CD4-positive, alpha-beta T cell treated with Interleukin-4 for 1 hour (primary cell): Measurements from ENCODE around the gene UTP4.
"Not testable (repeated sequence)": the region's sequence is repeated elsewhere in the genome, so short reads cannot be mapped to it uniquely, and the experiment has no call there.

Experiments
- DNase-seq, 2 donors: peaks; one replicate each; pipeline ENCODE4 v3.0.0-alpha.2; 2020 to 2022

The UTP4 gene

DNA sequence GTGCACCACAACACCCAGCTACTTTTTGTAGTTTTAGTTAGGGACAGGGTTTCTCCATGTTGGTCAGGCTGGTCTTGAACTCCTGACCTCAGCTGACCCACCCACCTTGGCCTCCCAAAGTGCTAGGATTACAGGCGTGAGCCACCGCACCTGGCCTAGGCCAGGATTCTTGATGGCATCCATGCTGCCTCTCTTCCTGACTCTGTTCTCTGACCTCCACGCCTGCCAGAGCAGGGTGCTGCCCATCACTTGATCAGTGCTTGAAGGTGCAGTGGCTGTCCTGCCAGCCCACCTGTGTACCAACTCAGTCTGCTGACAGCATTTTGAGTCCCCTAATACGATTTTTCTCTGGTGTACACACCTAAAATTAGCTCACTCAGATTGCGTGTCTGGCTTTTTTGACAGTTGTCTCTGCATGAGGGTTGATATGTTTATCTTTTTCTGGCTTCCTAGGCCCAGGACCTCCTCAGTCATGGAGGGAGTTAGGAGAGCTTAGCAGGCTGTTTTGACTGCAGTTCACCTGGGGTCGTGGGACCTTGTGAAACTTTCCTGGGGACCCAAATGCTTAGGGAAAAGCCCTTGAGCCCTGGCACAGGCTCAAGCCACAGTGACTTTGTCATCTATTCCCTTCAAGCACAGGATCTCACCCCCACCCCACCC is 21.1 kb upstream of the UTP4 start:
- no peak for DNase-seq

DNA sequence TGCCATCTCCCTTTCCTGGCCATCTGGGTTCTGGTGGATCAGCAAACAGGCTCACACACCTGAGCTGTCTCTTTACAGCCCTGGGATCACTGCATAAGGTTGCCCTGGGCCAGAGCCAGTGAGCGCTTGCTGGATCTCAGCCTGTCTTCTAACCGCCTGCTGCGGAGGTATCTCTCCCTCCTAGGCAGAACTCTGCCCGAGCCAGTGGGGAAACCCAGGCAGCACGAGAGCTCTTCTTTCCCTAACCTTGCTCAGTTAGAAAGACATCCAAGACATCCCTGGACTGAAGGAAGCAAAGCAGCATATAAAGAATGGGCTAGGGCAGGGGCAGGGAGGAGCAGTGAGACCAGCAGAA is 20.6 kb upstream of the UTP4 start:
- no peak for DNase-seq

- DNase-seq, result peak in 1 of 2 donors; percentile 35
These were observed 19.9 kb upstream of the UTP4 start for GRCh38 chr16:69112285-69113129.

GRCh38 chr16:69113216-69113615 is 19.2 kb upstream of the UTP4 start:
- no peak for DNase-seq

DNA sequence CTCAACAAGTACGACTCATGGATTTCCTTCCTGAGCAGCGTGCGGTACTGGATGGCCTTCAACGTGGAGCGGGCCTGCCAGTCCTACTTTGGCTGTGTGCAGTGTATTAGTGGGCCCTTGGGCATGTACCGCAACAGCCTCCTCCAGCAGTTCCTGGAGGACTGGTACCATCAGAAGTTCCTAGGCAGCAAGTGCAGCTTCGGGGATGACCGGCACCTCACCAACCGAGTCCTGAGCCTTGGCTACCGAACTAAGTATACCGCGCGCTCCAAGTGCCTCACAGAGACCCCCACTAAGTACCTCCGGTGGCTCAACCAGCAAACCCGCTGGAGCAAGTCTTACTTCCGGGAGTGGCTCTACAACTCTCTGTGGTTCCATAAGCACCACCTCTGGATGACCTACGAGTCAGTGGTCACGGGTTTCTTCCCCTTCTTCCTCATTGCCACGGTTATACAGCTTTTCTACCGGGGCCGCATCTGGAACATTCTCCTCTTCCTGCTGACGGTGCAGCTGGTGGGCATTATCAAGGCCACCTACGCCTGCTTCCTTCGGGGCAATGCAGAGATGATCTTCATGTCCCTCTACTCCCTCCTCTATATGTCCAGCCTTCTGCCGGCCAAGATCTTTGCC is 18.0 kb upstream of the UTP4 start:
- no peak for DNase-seq

DNA sequence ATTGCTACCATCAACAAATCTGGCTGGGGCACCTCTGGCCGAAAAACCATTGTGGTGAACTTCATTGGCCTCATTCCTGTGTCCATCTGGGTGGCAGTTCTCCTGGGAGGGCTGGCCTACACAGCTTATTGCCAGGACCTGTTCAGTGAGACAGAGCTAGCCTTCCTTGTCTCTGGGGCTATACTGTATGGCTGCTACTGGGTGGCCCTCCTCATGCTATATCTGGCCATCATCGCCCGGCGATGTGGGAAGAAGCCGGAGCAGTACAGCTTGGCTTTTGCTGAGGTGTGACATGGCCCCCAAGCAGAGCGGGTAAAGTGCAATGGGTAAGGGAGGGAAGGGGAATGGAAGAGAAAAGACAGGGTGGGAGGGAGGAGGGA is 17.5 kb upstream of the UTP4 start:
- no peak for DNase-seq

DNA sequence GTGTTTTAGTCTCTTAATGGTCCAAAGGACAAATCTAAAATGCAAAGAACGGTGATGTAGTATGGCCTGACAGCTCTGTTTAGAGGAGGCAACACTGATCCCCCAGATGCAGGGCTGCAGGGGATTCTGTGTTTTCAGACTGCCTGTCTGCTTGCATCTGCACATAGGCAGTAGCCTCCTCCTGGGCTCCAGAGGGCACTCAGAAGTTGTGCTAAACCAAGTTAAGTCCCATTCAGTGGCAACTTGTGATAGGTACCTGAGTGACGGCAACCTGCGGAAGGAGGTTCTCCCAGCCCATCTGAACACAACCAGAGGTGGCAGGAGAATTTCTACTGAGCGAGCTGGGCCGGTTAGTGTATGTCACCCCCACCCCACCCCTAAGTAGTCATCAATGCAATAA is 17.1 kb upstream of the UTP4 start:
- DNase-seq, result no peak

DNA sequence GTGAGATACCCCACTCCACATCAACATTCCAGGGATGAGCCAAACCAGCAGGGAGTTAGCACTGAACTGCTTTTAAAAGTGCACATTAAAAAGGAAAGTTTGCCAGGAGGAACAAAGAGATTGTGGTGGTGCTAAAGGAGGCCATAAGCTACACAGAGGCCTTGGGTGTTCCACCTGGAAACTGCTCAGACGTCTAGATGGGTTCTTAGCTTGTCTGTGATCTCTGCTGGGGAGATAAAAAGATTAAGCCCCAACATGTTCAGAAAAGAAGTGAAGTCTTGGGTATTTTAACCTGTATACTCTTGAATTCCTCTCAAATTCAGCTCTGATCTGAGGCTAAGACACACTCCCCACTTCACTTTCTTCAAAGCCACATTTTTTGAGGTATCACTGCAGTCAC is 16.6 kb upstream of the UTP4 start:
- no peak for DNase-seq

DNA sequence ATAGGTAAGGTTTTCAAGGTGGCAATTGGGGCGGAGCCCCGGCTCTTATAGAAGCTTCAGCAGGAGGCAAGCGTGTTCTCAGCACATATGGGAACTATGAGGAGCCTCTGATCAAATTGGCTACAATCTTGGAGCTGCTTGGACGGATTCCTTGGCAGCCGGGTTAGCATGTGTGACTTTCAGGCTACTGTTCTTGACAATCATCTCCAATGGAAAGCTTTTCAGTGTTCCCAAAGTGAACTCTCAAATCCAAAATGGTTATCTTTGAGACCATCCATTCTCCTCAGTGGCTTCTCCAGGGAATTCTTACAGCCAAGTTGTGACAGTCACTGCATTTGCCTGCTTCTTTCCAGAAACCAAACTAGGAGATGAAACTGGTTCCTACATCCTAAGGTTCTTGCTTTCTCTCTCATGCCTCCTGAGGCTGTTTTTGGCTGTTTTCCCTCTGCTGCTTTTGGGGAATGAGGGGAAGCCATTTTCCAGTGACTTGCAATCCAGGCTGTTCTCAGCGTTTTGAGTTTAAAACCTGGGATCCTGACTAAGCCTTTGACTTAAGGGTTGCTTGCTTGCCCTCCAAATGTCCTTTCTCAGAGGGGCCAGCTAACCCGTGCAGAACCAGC is 16.1 kb upstream of the UTP4 start:
- DNase-seq, result no peak

DNA sequence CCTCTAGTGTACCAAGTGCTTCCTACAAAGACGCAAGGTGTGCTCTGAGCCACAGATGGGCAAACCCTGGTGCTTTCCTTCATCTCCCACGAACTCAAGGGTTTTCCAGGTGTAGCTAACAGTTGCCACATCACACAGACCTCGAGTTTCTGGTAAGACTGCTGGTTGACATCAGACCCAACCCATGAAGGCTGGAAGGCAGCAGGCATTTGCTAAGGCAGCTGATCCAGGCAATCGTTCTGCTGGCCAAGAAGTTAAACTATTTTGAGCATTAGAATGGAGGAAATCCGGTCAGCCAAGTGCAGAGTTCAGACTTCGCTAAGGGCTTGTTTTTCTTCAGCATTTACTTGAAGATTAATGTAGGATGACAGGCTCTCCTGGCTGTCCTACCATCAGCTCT is 15.5 kb upstream of the UTP4 start:
- DNase-seq, result no peak

GRCh38 chr16:69118468-69118867 is 14.0 kb upstream of the UTP4 start:
- no peak for DNase-seq

DNA sequence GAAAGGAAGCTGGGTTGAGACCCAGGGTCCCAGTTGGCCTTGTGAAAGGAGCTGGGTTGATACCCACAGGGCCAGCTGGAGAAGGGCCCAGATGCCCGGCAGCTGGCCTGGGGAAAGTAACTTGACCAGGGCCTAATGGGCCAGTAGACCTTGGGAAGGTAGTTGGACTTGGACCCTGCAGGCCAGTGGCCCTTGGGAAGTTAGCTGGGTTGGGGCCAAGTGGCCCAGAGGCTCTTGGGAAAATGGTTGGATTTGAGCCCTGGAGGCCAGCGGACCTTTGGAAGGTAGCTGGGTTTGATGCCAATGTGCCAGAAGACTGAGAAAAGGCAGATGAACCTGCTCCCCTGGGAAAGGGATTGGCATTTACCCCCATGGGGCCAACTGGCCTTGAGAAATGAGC is 13.5 kb upstream of the UTP4 start:
- DNase-seq, result no peak

DNA sequence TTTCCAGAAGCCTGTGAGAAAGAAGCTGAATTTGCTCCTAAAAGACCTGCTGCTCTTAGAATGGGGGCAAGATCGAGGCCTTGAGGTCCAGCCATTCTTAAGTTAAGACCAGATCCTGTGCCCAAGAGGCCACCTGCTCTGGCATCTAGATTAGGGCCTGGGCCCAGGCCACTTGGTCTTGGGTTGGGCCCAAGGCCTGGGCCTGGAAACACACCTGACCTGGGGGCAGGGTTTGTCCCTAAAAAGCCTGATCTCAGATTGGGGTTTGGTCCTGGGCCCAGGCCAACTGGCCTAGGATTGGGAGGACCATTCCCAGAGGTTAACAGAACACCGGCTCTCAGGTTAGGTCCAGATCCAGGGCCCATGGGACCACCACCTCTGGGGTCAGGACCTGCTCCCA is 12.9 kb upstream of the UTP4 start:
- DNase-seq, result no peak

DNA sequence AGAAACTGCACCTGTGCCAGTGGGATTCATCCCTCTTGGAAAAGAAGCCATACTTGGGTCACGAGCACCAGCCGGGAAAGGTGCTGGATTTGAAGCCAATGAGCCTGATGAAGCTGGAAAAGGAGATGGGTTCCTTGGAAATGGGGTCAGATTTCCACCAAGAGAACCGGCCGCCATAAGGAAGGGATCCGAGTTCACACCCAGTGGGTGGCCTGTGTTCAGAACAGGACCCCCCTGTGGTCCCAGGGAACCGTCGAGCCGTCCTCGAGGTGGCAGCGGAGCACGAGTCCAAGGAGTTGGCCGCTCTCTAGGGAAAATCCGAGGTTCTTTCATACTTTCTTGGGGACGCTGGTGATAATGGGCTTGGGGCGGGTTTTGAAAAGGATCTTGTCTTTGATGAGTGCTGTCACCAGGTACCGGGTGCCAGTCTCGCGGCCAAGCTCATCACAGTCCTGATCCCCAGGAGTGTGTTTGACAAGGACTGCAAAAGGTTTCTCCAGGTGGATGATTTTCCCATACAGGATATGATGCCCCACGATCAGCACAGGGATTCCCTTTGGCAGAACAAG is 12.3 kb upstream of the UTP4 start:
- DNase-seq, result no peak

- DNase-seq, result peak; percentile 68 to 77
These were observed 8.5 kb upstream of the UTP4 start for GRCh38 chr16:69123910-69124309.

- DNase-seq, result not testable (repeated sequence)
These were observed 8.0 kb upstream of the UTP4 start for GRCh38 chr16:69124406-69124805.

- DNase-seq, result not testable (repeated sequence)
These were observed 7.5 kb upstream of the UTP4 start for GRCh38 chr16:69124961-69125360.

- no peak for DNase-seq
These were observed 6.2 kb upstream of the UTP4 start for GRCh38 chr16:69126221-69126620.

- DNase-seq, result not testable (repeated sequence)
These were observed 5.6 kb upstream of the UTP4 start for GRCh38 chr16:69126801-69127200.

- DNase-seq, result no peak
These were observed 4.4 kb upstream of the UTP4 start for GRCh38 chr16:69127966-69128510.

DNA sequence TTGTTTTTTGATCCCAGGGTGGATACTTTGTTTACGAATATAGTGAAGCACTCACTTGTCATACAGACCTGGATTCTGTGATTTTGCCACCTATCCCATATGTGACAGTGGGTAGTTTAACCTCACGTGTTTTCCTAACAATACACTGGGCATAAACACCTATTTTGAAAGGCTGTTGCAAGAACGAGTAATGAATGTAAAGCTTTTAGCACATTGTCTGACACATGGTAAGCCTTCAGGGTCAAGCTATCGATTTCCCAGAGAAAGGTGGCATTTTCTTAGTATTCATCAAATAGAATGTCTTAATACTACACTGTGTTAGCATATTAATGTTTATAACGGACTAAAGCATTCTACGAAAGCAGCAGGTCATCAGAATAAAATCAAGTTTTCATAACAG is 2.0 kb upstream of the UTP4 start:
- no peak for DNase-seq

DNA sequence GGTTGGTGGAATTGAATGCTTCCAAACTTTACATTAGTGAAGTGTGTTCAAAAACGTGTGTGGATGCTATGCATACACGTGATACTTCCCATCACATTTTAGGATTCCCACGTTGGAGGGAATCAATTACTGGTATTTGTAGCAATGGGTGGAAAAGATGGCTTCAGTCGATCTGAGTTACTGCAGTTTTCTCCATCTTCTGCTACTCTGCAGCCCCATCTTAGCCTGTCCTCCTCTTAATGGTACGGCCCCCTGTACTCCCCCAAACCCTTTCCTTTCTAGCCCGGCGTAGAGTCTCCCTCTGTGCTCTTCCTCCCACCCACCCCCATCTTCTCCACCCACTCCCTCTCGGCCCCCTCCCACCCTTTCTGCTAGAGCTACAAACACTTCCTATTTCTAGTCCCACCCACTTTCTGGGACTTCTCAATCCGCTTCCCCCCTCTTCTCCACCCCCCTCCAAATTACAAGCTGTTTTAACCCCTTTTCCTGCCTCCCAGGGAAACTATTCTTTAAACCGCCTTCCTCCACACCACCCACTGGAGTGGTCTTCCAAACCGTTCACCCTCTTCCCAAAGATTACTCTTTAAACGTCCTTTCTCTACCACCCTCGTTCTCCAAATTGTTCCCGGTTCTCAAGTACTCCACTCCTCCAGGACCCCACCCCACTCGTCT is 1.1 kb upstream of the UTP4 start:
- peak; percentile 15 to 34 for DNase-seq
